GM20000 (cell line): ENCODE data around the gene TPST1.

Source experiments
- DNase-seq: peaks from one replicate; pipeline ENCODE4 v3.0.0; 2012; ENCODE audit warnings: low spot score
- TF ChIP-seq, protein P1 (sequence below): IDR thresholded peaks from 2 replicates; pipeline ENCODE4 v1.5.1; 2012; ENCODE audit warnings: mild to moderate bottlenecking, control low read depth; ENCODE audit errors: extremely low read depth, missing control alignments

The TPST1 gene

DNA sequence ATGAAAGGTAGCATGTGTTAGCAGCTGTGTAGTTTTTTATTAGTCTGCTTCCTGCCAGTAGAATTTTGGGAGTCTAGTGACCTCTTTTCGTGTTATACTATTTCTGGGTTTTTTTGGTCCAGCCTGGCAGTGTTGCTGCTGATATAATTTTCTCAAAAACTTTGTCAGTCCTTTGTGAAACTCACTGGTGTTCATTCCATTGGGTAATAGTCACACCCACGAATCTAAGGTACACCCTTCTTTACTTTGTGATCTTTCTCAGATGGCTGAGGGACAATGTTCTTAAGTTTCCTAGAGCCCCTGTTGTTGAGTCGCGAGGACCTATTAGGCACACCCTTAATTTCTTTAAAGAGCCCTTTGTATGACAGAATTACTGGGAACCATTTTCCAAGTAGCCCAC lies 52.3 kb downstream of the TPST1 start:
- no peak for DNase-seq
- TF ChIP-seq, protein P1, sequence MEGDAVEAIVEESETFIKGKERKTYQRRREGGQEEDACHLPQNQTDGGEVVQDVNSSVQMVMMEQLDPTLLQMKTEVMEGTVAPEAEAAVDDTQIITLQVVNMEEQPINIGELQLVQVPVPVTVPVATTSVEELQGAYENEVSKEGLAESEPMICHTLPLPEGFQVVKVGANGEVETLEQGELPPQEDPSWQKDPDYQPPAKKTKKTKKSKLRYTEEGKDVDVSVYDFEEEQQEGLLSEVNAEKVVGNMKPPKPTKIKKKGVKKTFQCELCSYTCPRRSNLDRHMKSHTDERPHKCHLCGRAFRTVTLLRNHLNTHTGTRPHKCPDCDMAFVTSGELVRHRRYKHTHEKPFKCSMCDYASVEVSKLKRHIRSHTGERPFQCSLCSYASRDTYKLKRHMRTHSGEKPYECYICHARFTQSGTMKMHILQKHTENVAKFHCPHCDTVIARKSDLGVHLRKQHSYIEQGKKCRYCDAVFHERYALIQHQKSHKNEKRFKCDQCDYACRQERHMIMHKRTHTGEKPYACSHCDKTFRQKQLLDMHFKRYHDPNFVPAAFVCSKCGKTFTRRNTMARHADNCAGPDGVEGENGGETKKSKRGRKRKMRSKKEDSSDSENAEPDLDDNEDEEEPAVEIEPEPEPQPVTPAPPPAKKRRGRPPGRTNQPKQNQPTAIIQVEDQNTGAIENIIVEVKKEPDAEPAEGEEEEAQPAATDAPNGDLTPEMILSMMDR, result no peak

DNA sequence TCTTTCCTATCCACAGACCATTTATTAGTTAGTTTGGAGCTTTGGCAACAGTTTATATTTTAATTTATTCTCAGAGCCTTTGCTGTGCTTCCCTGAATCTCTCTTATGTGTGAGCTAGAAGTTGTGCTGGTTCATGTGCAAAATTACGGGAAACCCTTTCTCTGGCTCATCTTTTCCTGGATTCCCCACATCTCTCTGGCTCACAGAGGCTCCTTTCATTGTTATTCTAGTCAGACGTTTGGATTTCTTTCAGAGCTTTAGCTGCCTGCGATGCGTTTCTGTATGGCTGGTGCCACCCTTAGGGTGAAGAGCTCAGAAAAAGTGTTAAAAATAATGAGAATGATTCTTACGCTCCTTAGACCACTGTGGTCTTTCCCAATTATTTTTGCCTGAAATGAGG lies 53.3 kb downstream of the TPST1 start:
- no peak for DNase-seq
- TF ChIP-seq, protein P1, result no peak

DNA sequence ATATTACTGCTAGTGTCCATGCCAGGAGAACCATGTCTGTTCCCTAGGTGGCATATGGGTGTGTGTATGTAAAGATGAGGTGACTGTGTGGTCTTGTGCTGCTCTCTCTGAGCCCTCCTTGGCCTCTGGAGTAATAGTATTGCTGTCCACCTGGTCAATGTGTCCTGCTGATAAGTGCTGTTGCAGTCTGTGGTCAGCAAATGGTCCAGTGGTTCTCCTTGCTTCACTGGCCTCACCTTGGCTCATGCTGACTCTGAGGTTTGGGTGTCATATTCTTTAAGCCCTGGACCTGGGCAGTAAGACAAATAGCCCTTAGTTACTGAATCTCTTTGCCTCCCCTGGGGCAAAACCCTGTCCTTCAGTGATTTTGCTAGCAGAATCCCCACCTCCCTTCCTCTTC lies 56.8 kb downstream of the TPST1 start:
- TF ChIP-seq, protein P1, result no peak
- DNase-seq, result no peak

DNA sequence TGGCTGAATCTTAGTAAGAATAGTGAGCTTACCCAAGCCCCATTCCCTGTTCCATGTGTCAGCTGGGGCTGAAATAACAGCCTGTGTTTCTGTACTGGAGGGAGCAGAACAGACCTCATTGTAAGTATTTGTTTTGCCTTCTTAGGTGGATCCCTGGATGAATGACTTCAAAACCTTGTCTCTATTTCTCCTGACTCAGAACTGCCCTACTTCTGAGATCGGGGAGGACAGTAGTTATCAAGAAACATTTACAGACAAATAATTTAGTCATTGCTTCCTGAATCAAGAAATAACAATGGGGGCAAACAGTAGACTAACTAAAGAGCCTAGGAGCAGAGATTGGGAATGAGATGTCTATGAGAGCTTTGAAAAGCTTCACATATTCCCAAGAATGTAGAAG lies 58.8 kb downstream of the TPST1 start:
- TF ChIP-seq, protein P1, result no peak
- no peak for DNase-seq

DNA sequence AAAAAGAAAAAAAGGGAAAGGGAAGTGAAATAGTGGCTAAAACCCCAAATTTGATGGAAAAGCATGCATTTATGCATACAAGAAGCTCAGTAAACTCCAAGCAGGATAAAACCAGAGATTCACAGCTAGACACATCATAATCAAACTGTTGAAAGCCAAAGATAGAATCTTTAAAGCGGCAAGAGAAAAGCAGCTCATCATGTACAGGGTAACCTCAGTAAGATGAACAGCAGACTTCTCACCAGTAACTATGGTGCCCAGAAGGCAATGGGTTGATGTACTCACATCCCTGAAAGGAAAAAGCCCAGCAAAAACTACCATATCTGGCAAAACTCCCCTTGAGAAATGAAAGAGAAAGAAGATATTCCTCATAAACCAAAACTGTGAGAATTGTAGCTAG lies 60.4 kb downstream of the TPST1 start:
- DNase-seq, result no peak
- TF ChIP-seq, protein P1, result no peak

DNA sequence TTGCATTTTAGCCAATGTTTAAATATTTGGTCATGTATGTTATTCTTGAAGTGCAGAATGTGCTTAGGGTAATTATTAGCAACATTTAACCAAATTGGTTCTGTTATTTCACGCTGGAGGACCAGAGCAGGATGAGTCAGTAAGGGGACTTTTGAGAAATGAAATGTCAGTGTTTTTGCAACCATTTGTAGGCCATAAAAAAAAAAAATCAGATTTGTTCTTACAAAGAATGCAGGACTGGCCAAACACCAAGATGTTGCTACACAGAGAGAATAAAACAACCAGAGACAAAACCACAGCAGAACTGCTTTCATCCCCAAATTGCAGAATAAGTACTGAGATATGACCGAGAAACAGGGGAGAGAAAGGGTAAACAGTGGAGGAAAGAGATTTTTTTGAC lies 62.1 kb downstream of the TPST1 start:
- TF ChIP-seq, protein P1, result no peak
- no peak for DNase-seq

DNA sequence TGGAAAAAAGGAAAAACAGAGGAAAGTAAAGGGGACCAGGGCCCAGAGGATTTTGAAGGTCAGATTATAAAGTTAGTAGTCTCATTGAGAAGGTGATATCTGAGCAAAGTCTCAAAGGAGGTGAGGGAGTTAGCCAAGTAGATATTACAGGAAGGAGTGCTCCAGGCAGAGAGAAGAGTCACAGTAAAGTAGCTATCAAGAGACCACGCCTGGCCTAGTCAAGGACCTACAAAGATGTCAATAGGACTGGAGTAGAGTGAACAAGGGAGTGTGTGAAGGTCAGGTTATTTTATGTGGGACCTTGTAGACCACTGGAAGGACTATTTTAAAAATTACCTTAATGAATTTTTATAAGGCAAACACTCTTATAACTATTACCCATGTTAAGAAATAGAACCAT lies 64.8 kb downstream of the TPST1 start:
- no peak for DNase-seq
- TF ChIP-seq, protein P1, result no peak

DNA sequence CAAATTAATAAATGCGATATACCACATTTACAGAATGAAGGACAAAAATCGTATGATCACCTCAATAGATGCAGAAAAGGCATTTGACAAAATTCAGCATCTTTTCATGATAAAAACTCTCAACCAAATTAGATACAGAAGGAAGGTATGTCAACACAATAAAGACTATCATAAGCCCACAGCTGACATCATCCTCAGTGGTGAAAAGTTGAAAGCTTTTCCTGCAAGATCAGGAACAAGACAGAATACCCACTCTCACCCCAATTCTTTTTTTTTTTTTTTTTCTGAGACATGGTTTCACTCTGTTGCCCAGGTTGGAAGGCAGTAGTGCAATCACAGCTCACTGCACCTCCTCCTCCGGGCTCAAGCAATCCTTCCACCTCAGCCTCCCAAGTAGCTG lies 67.2 kb downstream of the TPST1 start:
- TF ChIP-seq, protein P1, result no peak
- DNase-seq, result no peak
